HepG2 (cell line): Measurements from ENCODE around the gene RPS14. TPM values are rescaled to one million over a fixed set of nuclear protein-coding genes. Genes with fewer than 3 reads are reported as not detected.

ENCODE experiments used
- AGO2 ChIP-seq: fragments of 200-400 bp; formaldehyde crosslinking; optimal IDR thresholded peaks from 2 replicates; pipeline ENCODE3; 2017; ENCODE audit warnings: mild to moderate bottlenecking, low read depth, low read length, moderate library complexity
- CEBPB ChIP-seq: IDR thresholded peaks from 2 replicates; pipeline ENCODE4 v1.6.1; 2011; ENCODE audit warnings: low read depth, low read length, improper control_type of control experiment, borderline replicate concordance
- HMGA1 ChIP-seq: sonication (generic); formaldehyde crosslinking; conservative IDR thresholded peaks from 2 replicates; pipeline ENCODE4 v1.4.0; 2020; ENCODE audit warnings: missing genetic modification reagents
- HNRNPH1 ChIP-seq: fragments of 200-400 bp; formaldehyde crosslinking; optimal IDR thresholded peaks from 2 replicates; pipeline ENCODE3; 2017; ENCODE audit warnings: mild to moderate bottlenecking, low read depth, low read length
- KAT7 ChIP-seq: IDR thresholded peaks from 2 replicates; pipeline ENCODE4 v1.6.1; 2018; ENCODE audit warnings: borderline replicate concordance, missing compliant biosample characterization
- KLF6 ChIP-seq: IDR thresholded peaks from 2 replicates; pipeline ENCODE4 v1.8.0; 2016; ENCODE audit warnings: missing biosample characterization, missing genetic modification reagents
- POLR2AphosphoS5 ChIP-seq: IDR thresholded peaks from 2 replicates; pipeline ENCODE4 v1.6.1; 2012; ENCODE audit warnings: low read depth, low read length
- RXRB ChIP-seq: IDR thresholded peaks from 2 replicates; pipeline ENCODE4 v1.6.1; 2016; ENCODE audit warnings: borderline replicate concordance, missing genetic modification reagents, missing compliant biosample characterization
- SIX4 ChIP-seq: sonication (generic); formaldehyde crosslinking; IDR thresholded peaks from 2 replicates; pipeline ENCODE4 v1.4.0; 2020; ENCODE audit warnings: missing genetic modification reagents
- SKI ChIP-seq: fragments of 450-650 bp; IDR thresholded peaks from one replicate; pipeline ENCODE4 v1.6.1; 2018; ENCODE audit warnings: mild to moderate bottlenecking; ENCODE audit not compliant: partially characterized antibody
- SOX5 ChIP-seq: IDR thresholded peaks from 2 replicates; pipeline ENCODE4 v1.6.1; 2016; ENCODE audit warnings: borderline replicate concordance
- YEATS2 ChIP-seq: sonication (generic); formaldehyde crosslinking; IDR thresholded peaks from 2 replicates; pipeline ENCODE4 v1.4.0; 2020; ENCODE audit warnings: missing genetic modification reagents, borderline replicate concordance
- ZC3H4 ChIP-seq: sonication (generic); formaldehyde crosslinking; IDR thresholded peaks from 2 replicates; pipeline ENCODE4 v1.4.0; 2020; ENCODE audit warnings: missing genetic modification reagents, borderline replicate concordance
- ZNF230 ChIP-seq: sonication (generic); formaldehyde crosslinking; IDR thresholded peaks from 2 replicates; pipeline ENCODE4 v1.4.0; 2020; ENCODE audit warnings: mild to moderate bottlenecking, missing genetic modification reagents
- ZNF234 ChIP-seq: sonication (generic); formaldehyde crosslinking; conservative IDR thresholded peaks from 2 replicates; pipeline ENCODE4 v1.5.1; 2020; ENCODE audit warnings: mild to moderate bottlenecking, missing genetic modification reagents
- ZNF335 ChIP-seq: sonication (generic); formaldehyde crosslinking; IDR thresholded peaks from 2 replicates; pipeline ENCODE4 v1.4.0; 2020; ENCODE audit warnings: missing genetic modification reagents
- ZNF362 ChIP-seq: sonication (generic); formaldehyde crosslinking; IDR thresholded peaks from 2 replicates; pipeline ENCODE4 v1.4.0; 2020; ENCODE audit warnings: missing genetic modification reagents, mild to moderate bottlenecking, borderline replicate concordance
- ZNF644 ChIP-seq: IDR thresholded peaks from 2 replicates; pipeline ENCODE4 v1.6.1; 2016; ENCODE audit warnings: low read depth
- ZNF850 ChIP-seq: sonication (generic); formaldehyde crosslinking; conservative IDR thresholded peaks from 2 replicates; pipeline ENCODE4 v1.9.0; 2021; ENCODE audit warnings: mild to moderate bottlenecking, missing genetic modification reagents
- polyA plus RNA-seq, 8 experiments: library from polyadenylated mRNA; depleted of rRNA in 3 of 8; stranded (reverse) in 7 of 8; unstranded in 1 of 8; fragments of >200 nt; fragmentation: Illumina TruSeq in 4 of 8; extraction: Trizol in 4 of 8; gene quantifications; 2 replicates each; pipeline versions ENCODE4 v1.2.1 to v1.2.3, GENCODE V29; 2011 to 2016; ENCODE audit warnings: low read depth in 4 of 8, missing spikeins in 1 of 8, mixed read lengths in 1 of 8; ENCODE audit not compliant: insufficient read depth in 1 of 8
- total RNA-seq, 5 experiments: library from RNA; depleted of rRNA; stranded (reverse); fragments of >200 nt; fragmentation: Illumina TruSeq; extraction: Trizol; gene quantifications; 2 replicates each; pipeline ENCODE4 v1.2.3, GENCODE V29; 2016; ENCODE audit warnings: low read depth in 1 of 5
- TF ChIP-seq, protein P1 (sequence below): sonication (generic); formaldehyde crosslinking; IDR thresholded peaks from 2 replicates; pipeline ENCODE4 v1.4.0; 2020; ENCODE audit warnings: missing genetic modification reagents
- TF ChIP-seq, protein P2 (sequence below): sonication (generic); formaldehyde crosslinking; IDR thresholded peaks from 2 replicates; pipeline ENCODE4 v1.4.0; 2020; ENCODE audit warnings: missing genetic modification reagents
- TF ChIP-seq, protein P3 (sequence below): sonication (generic); formaldehyde crosslinking; IDR thresholded peaks from 2 replicates; pipeline ENCODE4 v1.4.0; 2020; ENCODE audit warnings: missing genetic modification reagents, borderline replicate concordance

The RPS14 gene
- total and polyA plus RNA-seq, 2 of the 13 experiments (the other 11 are each of a cell fraction or from before 2014, with no cell fraction given): 2,116 to 3,295 TPM

DNA sequence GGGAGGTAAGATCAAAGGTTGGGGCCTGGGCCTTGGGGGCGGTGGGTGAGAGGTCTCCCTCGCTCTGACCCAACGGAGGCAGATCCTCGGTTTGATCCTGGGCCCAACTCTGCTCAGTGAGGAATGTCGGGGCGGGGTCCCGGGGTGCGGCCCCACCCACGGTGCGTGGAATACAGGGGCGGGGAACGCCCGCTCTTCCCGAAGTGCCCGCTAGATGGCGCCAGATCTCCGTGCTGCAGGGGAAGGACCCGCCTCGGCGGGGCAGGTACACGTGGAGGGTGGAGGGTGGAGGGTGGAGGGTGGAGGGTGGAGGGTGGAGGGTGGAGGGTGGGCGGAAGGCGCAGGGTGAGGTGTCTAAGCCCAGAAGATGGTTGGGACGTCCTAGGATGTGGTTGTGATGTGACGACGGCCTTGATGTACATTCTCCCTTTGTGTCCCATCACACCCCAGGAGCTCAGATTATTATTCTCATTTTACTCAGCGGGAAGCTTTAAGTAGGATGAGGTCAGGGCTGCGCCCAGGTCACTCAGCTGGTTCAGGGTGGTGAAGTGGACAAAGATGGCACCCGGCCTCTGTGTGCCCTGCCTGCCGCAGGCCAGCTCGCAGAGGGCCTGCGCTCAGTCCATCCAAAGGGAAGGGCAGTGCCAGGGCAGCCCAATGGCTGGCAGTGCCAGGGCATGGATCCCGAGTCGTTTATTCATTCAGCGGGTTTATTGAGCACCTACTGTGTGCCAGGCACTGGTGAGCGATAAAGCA is 9.4 kb upstream of the RPS14 start (continued):
- TF ChIP-seq, protein P1, sequence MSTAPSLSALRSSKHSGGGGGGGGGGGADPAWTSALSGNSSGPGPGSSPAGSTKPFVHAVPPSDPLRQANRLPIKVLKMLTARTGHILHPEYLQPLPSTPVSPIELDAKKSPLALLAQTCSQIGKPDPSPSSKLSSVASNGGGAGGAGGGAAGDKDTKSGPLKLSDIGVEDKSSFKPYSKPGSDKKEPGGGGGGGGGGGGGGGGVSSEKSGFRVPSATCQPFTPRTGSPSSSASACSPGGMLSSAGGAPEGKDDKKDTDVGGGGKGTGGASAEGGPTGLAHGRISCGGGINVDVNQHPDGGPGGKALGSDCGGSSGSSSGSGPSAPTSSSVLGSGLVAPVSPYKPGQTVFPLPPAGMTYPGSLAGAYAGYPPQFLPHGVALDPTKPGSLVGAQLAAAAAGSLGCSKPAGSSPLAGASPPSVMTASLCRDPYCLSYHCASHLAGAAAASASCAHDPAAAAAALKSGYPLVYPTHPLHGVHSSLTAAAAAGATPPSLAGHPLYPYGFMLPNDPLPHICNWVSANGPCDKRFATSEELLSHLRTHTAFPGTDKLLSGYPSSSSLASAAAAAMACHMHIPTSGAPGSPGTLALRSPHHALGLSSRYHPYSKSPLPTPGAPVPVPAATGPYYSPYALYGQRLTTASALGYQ (CRISPR knock-in tag): no peak
- TF ChIP-seq AGO2 (no peak), ZNF234 (CRISPR knock-in tag) (no peak), ZNF362 (CRISPR knock-in tag) (no peak), ZNF644 (CRISPR knock-in tag) (no peak), SOX5 (CRISPR knock-in tag) (no peak; the same call in 1 of the 2 replicates), YEATS2 (CRISPR knock-in tag) (no peak), POLR2AphosphoS5 (no peak), SIX4 (CRISPR knock-in tag) (no peak), ZNF850 (CRISPR knock-in tag) (no peak), RXRB (CRISPR knock-in tag) (peak; percentile 35; the same call in 1 of the 2 replicates), HNRNPH1 (no peak), ZNF335 (CRISPR knock-in tag) (no peak), ZC3H4 (CRISPR knock-in tag) (no peak), SKI (no peak), KLF6 (no peak), CEBPB (no peak), HMGA1 (no peak), ZNF230 (CRISPR knock-in tag) (no peak), KAT7 (no peak)
- TF ChIP-seq, protein P2, sequence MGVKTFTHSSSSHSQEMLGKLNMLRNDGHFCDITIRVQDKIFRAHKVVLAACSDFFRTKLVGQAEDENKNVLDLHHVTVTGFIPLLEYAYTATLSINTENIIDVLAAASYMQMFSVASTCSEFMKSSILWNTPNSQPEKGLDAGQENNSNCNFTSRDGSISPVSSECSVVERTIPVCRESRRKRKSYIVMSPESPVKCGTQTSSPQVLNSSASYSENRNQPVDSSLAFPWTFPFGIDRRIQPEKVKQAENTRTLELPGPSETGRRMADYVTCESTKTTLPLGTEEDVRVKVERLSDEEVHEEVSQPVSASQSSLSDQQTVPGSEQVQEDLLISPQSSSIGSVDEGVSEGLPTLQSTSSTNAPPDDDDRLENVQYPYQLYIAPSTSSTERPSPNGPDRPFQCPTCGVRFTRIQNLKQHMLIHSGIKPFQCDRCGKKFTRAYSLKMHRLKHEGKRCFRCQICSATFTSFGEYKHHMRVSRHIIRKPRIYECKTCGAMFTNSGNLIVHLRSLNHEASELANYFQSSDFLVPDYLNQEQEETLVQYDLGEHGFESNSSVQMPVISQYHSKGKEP (CRISPR knock-in tag): no peak
- TF ChIP-seq, protein P3, sequence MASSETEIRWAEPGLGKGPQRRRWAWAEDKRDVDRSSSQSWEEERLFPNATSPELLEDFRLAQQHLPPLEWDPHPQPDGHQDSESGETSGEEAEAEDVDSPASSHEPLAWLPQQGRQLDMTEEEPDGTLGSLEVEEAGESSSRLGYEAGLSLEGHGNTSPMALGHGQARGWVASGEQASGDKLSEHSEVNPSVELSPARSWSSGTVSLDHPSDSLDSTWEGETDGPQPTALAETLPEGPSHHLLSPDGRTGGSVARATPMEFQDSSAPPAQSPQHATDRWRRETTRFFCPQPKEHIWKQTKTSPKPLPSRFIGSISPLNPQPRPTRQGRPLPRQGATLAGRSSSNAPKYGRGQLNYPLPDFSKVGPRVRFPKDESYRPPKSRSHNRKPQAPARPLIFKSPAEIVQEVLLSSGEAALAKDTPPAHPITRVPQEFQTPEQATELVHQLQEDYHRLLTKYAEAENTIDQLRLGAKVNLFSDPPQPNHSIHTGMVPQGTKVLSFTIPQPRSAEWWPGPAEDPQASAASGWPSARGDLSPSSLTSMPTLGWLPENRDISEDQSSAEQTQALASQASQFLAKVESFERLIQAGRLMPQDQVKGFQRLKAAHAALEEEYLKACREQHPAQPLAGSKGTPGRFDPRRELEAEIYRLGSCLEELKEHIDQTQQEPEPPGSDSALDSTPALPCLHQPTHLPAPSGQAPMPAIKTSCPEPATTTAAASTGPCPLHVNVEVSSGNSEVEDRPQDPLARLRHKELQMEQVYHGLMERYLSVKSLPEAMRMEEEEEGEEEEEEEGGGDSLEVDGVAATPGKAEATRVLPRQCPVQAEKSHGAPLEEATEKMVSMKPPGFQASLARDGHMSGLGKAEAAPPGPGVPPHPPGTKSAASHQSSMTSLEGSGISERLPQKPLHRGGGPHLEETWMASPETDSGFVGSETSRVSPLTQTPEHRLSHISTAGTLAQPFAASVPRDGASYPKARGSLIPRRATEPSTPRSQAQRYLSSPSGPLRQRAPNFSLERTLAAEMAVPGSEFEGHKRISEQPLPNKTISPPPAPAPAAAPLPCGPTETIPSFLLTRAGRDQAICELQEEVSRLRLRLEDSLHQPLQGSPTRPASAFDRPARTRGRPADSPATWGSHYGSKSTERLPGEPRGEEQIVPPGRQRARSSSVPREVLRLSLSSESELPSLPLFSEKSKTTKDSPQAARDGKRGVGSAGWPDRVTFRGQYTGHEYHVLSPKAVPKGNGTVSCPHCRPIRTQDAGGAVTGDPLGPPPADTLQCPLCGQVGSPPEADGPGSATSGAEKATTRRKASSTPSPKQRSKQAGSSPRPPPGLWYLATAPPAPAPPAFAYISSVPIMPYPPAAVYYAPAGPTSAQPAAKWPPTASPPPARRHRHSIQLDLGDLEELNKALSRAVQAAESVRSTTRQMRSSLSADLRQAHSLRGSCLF (CRISPR knock-in tag): no peak
